ENCODE data around the gene SPC24.
"Not testable (repeated sequence)": the region's sequence is repeated elsewhere in the genome, so short reads cannot be mapped to it uniquely, and the experiment has no call there.

Gene SPC24

DNA sequence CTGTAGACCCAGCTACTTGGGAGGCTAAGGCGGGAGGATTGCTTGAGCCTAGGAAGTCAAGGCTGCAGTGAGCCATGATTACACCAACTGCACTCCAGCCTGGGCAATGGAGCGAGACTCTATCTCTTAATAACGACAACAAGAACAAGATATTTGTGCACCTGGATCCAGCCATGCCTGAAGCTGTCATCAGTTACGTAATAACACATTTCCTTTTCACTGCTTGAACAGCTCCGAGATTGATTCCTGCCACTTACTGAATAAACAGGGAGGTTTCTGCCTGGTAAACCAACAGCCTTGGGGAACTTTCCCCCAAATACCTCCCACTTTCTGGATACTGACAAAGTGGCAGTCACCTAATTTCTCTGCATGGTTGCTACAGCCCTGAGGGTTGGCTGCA, 36.4 kb upstream of the SPC24 start:
- no peak for DNase-seq (ENCODE audit: low read depth)

DNA sequence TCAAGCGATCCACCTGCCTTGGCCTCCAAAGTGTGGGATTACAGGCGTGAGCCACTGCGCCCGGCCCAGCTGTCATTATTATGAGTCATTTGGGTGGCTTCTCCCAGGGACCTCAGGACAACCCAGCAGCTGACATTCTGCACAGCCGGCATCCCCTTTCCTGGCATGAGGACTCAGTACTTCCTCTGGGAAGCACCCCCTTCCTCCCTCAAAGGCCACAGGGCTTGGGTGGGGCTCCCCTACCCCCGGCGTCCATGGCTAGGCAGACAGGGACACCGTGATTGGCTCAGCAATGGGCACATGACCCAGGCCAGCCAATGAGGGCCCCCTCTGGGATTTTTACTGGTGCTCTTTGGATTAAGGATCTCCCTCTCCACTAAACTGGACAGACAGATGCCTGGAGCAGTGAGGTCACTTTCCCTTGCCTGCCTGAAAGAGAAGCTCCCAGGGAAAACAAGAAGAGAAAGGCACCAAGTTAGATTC, 35.7 kb upstream of the SPC24 start:
- DNase-seq (ENCODE audit: low read depth): no peak

DNA sequence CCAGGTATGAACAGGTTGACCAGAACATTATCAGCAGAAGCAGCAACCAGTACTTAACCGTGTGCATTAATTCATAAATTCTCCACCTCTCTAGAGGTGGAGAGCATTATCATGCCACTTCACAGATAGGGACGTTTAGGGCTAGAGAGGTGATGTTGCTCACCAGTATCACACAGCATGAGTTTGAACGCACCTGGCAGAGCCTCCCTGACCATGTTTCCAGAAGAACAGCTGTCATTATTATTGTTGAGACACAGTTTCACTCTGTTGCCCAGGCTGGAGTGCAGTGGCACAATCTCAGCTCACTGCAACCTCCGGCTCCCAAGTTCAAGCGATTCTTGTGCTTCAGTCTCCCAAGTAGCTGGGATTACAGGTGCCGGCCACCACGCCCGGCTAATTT, 34.9 kb upstream of the SPC24 start:
- no peak for DNase-seq (ENCODE audit: low read depth)

DNA sequence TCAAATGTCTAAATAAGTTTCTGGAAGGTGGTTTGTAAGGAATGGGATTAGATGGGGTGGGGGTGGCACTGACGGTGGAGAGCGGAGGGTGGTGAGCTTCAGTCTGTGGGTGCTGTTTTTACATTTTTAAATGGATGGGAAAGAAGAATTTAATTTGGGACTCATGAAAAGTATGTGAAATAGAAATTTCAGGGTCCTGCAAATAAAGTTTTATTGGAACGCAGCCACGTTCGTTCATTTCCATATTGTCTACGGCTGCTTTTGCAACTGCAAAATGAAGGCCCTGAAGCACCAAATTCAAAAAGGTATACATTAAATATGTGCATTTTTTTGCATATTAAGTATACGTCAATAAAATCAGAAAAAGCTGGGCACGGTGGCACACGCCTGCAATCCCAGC, 31.9 kb upstream of the SPC24 start:
- DNase-seq (ENCODE audit: low read depth): no peak

DNA sequence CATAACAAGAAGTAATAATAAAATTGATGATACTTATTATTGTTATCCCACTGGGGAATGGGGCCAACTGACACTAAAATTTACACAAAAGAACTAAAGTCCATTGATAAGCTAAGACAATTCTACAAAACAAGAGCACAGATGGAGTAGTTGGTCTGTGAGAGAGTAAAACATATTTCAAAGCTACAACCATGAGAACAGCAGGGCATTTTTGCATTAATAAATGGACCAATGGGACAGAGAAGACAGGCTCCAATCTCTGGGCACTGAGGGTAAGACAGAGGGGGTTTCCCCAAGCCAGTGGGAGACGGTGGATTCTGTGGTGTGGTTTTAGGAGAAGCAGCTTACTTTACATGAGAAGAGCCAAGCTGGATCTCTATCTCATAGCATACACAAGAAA, 27.4 kb upstream of the SPC24 start:
- no peak for DNase-seq (ENCODE audit: low read depth)

DNA sequence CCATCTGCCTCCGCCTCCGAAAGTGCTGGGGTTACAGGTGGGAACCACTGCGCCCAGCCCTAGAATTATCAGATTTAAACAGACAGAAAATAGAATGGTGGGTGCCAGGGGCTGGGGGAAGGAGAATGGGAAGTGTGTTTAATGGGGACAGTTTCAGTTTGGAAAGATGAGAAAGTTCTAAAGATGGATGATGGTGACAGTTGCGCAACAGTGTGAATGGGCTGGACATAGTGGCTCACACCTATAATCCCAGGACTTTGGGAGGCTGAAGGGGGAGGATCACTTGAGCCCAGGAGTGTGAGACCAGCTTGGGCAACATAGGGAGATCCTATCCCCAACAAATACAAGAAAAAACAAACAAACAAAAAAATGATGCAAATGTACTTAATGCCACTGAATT, 25.9 kb upstream of the SPC24 start:
- no peak for DNase-seq (ENCODE audit: low read depth)

DNA sequence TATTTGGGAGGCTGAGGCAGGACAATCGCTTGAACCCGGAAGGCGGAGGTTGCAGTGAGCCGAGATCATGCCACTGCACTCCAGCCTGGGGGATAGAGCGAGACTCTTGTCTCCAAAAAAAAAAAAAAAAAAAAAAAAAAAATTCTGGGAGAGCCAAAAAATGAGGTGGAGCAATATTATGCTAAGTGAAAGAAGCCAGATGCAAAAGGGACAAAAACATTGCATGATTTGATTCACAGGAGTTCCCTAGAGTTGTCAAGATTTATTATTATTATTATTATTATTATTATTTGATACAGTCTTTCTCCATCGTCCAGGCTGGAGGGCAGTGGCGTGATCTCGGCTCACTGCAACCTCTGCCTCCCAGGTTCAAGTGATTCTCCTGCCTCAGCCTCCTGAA, 25.4 kb upstream of the SPC24 start:
- DNase-seq (ENCODE audit: low read depth): not testable (repeated sequence)

DNA sequence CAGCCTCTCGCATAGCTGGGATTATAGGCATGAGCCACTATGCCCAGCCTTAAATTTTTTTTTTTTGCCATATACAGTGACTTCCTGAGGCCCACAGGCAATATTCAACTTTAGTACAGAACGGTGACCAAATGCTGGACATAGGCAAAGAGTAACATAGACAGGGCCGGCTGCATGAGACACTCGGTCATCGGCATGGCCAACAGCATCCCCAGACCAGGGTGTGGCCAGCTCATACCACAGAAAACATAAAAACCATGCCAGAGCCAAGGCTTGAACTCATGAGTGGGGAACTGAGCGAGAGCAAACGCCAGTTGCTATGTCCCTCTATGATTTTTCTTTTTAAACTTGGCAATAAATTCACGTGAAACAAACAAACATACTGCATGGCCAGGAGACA, 24.8 kb upstream of the SPC24 start:
- no peak for DNase-seq (ENCODE audit: low read depth)

DNA sequence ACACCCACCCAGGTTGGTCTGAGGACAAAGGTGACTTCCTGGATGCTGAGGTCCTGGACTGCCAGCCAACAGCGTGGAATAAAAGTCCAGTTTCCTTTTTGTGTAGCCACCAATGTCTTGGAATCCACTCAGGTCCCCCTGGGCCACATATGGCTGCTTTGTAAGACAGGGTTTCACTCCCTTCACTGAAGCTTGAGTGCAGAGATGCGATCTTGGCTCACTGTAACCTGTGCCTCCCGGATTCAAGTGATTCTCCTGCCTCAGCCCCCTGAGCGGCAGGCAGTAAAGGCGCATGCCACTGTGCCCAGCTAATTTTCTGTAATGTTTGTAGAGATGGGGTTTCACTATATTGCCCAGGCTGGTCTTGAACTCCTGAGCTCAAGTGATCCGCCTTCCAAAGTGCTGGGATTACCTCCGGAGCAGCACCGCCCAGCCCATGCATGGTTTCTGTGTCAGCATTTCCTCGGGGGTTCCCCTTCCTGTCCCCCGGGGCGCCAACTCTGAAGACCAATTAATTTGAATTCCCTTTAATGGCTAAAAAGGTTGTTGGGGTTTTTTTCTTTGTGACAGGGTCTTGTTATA, 24.2 kb upstream of the SPC24 start:
- no peak for DNase-seq (ENCODE audit: low read depth)

DNA sequence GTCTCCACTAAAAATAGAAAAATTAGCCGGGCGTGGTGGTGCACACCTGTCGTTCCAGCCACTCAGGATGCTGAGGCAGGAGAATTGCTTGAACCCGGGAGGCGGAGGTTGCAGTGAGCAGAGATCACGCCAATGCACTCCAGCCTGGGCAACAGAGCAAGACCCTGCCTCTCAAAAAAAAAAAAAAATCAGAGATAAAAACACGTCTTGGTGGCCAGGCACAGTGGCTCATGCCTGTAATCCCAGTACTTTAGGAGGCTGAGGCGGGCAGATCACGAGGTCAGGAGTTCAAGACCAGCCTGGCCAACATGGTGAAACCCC, 23.5 kb upstream of the SPC24 start:
- not testable (repeated sequence) for DNase-seq (ENCODE audit: low read depth)

DNA sequence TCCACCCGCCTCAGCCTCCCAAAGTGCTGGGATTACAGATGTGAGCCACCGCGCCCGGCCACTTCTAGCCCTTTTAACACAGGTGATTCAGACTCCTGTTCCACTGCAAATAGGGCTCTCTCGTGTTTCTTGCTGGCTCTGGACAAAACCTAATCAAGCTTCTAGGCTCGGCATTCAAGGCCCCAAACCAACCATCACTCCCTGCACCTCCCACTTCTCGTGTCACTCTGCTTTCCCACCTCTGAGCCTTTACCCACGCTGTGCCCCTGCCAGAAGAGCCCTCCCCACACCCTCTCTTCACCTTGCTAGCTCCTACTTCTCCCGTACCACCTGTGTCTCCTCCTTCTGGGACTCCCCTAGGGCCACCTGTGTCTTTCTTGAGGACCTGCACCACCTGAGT, 22.0 kb upstream of the SPC24 start:
- DNase-seq (ENCODE audit: low read depth): no peak

DNA sequence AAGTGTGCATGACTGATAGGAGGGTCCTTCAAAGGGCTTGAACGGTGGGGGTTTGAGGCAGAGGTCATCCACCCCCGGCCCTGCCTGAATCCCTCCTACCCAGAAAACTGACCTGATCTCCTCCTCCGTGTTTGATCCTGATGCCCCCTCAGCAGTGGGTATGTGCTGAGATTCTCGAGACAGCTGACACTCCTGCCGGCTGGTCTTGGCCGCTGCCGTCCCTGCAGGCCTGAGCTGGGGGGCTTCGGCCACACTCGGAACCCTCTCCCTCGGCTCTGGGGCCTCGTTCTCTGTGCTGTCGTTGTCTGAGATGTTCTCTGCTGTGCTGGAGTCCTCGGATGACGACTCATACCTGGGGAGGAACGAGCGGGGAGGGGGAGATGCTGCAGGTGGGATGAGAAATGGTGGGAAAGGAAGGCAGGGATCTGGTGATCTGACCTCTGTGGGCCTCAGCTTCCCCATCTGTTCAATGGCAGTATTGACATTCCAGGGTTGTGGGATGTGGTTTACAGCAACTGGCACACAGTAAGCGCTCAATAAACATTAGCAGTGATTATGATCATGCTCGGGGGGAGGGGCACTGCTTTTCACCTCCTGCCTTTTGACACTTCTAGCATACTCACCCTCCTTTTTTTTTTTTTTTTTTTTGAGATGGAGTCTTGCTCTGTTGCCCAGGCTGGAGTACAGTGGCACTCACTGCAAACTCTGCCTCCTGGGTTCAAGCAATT, 21.0 kb upstream of the SPC24 start:
- DNase-seq (ENCODE audit: low read depth): no peak

DNA sequence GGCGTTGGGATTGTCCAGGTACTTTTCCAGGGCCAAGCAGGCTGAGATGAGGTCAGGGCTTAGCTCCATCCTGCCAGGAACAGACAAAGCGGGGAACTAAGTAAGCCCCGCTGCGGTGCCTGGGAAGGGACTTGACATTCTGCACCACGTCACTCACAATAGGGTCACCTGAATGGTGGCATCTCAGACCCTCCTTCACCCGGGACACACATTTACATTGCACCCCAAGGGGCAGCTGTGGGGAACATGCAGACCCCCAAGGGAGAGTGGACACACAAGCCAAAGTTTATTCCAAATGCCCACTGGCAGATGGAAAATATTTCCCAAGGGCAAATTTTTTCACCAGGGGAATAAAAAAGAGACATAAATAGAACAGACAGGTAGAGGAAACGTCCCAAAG, 20.3 kb upstream of the SPC24 start:
- DNase-seq (ENCODE audit: low read depth): no peak

DNA sequence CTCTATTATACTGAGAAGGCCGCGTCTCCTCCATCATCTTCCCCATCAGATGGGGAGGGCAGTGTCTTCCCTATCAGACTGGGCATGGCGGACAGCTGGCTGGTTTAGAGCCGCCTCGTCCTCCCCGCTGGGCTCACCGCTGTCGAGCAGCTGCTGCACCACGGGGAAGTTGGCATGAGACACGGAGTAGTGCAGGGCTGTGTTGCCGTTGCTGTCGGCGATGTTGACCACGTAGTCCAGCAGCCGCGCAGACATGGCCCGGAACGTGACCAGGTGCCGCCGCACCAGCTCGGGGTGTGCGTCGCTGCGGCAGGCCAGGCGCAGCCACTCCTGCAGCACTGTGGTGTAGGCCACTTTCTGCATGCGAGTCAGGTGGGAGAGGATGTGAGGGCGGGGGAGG, 18.8 kb upstream of the SPC24 start:
- DNase-seq (ENCODE audit: low read depth): no peak

DNA sequence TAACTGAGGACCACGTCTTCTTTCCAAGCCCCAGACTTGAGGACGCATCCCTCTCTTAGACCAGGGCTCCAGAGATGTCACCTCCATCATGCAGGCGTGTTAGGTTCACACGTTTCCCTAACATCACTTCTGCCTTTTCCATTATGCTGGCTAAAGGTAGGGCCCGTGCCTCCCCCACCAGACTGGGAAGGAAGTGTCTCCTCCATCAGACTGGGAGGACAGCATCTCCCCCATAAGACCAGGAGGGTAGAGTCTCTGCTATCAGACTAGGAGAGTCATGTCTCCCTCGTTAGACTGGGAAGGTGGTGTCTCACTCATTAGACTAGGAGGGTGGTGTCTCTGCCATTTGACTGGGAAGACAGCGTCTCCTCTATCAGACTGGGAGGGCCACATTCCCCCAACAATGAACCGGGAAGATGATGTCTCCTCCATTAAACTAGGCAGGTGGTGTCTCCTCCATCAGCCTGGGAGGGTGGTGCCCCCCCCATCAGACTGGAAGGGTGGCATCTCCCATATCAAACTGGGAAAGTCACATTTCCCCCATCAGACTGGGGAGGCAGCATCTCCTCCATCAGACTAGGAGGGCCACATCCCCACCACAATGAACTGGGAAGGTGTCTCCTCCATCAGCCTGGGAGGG, 18.1 kb upstream of the SPC24 start:
- no peak for DNase-seq (ENCODE audit: low read depth)

DNA sequence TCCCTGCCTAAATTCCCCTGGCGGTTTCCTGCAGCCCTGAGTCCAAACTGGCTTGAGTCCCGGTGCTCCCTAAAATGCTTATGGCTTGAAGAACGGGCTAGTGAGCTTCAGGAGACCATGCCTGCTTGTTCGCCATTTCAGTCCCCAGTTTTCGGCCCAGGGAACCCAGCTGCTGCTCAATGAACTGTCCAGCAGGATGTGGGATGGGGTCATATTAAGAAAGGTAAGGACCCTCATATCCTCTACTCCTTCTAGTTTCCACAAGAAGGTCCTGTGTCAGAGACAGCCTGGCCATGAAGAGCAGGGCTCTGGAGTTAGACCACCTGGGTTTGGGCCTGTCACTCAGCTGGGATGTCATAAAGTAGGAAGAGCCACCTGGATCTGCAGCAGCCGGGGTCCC, 17.0 kb upstream of the SPC24 start:
- no peak for DNase-seq (ENCODE audit: low read depth)

DNA sequence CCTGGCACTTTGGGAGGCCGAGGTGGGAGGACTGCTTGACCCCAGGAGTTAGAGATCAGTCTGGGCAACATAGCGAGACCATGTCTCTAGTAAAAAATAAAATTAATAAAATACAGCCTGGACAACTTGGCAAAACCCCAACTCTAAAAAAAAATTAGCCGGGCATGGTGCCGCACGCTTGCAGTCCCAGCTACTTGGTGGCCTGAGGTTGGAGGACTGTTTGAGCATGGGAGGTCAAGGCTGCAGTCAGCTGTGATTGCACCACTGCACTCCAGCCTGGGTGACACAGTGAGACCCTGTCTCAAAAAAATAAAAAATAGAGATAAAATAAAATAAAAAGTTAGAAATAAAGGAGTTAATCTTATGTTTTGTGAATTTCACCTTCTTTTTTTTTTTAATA, 15.6 kb upstream of the SPC24 start:
- DNase-seq (ENCODE audit: low read depth): no peak

DNA sequence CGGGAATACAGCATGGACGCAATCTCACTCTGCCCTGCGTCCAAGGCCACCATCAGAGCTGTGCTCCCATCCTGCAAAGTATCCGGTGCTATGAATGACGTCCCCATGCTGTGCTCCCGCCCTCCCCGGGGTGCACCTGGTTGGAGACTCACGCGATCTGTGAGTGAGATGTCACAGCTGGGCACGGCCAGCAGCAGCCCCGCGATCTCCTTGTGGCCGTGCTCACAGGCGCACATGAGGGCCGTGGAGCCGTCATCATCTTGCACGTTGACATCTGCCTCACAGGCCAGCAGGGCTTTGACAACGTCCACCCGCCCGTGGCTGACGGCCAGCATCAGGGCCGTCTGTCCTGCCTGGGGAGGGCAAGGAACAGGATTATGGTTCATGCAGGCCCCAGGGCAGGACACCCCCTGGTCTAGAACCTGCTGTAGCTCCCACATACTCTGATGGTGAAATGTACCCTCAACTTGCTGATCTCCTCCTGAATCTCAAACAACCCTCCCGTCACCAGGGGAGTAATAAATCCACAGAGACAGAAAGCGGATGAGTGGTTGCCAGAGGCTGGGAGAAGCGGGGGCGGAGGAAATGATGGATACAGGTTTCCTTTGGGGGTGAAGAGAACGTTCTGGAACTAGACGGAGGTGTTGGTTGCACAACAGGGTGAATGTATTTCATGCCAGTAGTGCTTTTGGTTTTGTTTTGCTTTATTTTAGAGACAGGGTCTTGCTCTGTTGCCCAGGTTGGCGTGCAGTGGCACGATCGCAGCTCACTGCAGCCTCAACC, 14.5 kb upstream of the SPC24 start:
- DNase-seq (ENCODE audit: low read depth): no peak

DNA sequence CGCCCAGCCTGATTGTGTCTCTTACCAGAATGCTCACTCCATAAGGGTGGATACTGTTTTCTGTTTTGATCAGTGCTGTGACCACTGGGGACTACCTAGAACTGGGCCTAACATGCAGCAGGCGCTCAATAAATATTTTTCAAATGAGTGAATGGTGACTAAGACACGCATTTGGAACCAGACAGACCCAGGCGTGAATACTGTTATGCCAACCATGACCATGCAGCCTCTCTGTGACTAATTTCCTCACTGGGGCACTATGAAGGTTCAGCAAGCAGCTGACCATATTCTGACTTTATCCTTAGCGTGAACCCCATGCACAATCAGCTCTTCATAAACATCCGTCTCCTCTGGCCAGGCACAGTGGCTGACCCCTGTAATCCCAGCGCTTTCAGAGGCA, 13.0 kb upstream of the SPC24 start:
- no peak for DNase-seq (ENCODE audit: low read depth)

DNA sequence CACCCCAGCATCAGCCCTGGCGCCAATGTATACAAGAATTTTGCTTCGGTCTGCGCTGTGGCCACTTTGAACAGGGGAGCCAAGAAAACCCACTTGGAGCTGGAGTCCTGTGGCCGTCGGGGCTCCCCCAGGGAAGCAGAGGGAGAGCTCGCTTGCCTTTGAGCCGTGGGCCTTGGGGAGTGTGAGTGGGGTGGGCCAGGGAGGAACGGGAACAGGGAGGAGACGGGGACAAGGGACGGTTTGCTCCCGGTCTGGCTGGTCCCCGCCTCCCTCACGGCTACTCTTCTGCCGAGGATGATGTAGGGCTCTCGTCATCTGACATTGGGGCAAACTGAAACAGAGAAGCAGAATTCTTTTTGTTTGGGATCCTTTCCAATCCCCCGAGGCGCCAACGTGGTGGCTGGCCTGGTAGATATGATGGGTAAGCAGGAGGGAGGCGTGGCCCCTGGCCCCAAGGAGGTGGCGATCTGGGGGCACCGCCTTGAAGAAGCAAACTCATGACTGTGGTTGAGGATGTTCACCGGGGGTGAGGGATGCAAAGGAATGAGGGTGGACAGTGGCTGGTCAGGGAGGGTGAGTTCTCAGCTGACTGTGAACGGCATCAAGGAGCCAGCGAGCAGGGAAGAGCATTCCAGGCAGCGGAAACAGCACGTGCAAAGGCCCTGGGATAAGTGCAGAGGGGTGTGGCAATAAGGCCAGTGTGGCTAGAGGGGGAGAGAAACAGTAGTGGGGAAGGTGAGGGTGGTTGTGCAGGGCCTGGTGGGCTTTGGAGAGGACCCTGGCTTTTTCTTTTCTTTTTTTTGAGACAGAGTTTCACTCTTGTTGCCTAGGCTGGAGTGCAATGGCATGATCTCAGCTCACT, 10.9 kb upstream of the SPC24 start:
- DNase-seq (ENCODE audit: low read depth): no peak

DNA sequence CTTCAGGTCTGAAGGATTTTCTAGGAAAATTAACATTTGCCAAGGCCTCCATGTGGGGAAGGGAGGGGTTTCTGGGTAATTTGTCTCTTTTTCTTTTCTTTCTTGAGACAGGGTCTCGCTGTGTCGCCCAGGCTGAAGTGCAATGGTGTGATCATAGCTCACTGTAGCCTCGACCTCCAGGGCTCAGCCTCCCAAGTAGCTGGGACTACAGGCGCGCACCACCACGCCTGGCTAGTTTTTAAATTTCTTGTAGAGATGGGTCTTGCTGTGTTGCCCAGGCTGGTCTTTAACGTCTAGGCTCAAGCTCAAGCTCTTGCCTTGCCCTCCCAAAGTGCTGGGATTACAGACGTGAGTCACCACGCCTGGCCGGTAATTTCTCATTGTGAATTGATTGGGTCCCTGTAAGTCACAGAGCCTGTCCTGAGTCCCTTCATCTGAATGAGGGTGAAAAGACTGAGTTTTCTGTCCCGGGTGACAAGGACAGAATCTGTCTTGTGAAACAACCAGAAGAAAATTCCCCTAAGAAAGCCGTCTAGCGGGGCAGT, 10.0 kb upstream of the SPC24 start:
- DNase-seq (ENCODE audit: low read depth): no peak
